ENCODE data around the gene TMPO.

GRCh38 chr12:98509063-98509462 lies 6.3 kb upstream of the TMPO start:
- TF ChIP-seq CREB1 (IDR thresholded peaks at IDR 0.05; ENCODE audit: low read depth): no peak
- TF ChIP-seq EZH2 (IDR thresholded peaks at IDR 0.05; ENCODE audit: borderline replicate concordance, control insufficient read depth, low read depth, low read length): no peak
- no peak for TF ChIP-seq BHLHE40 (IDR thresholded peaks at IDR 0.05; ENCODE audit: borderline replicate concordance in 1 of 2, low read depth in 2 of 2, low read length in 1 of 2)
- TF ChIP-seq JUND (IDR thresholded peaks at IDR 0.05; ENCODE audit: low read depth, low read length): no peak
- TF ChIP-seq ZNF207 (IDR thresholded peaks at IDR 0.05; ENCODE audit: borderline replicate concordance): no peak
- TF ChIP-seq, protein P1, sequence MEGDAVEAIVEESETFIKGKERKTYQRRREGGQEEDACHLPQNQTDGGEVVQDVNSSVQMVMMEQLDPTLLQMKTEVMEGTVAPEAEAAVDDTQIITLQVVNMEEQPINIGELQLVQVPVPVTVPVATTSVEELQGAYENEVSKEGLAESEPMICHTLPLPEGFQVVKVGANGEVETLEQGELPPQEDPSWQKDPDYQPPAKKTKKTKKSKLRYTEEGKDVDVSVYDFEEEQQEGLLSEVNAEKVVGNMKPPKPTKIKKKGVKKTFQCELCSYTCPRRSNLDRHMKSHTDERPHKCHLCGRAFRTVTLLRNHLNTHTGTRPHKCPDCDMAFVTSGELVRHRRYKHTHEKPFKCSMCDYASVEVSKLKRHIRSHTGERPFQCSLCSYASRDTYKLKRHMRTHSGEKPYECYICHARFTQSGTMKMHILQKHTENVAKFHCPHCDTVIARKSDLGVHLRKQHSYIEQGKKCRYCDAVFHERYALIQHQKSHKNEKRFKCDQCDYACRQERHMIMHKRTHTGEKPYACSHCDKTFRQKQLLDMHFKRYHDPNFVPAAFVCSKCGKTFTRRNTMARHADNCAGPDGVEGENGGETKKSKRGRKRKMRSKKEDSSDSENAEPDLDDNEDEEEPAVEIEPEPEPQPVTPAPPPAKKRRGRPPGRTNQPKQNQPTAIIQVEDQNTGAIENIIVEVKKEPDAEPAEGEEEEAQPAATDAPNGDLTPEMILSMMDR (IDR thresholded peaks at IDR 0.05 in 2 of 3, conservative IDR thresholded peaks at IDR 0.05 in 1 of 3; ENCODE audit: control insufficient read depth in 2 of 3, extremely low read depth in 1 of 3, insufficient read depth in 1 of 3, low read depth in 3 of 3, low read length in 3 of 3): no peak

Measured in GM12878 (cell line).